Activated CD4-positive, alpha-beta T cell treated with anti-CD3 and anti-CD28 coated beads, Interleukin-2, amount 50 U/mL, for 16 hours (primary cell): ENCODE data around the gene KLHDC2.
"Not testable (repeated sequence)": the region's sequence is repeated elsewhere in the genome, so short reads cannot be mapped to it uniquely, and the experiment has no call there.

Experiments
- DNase-seq: peaks from one replicate; pipeline ENCODE4 v3.0.0-alpha.2; 2020

Gene KLHDC2

GRCh38 chr14:49781040-49781439, 13.1 kb downstream of the KLHDC2 start:
- not testable (repeated sequence) for DNase-seq

GRCh38 chr14:49783394-49784014, 15.6 kb downstream of the KLHDC2 start:
- no peak for DNase-seq

GRCh38 chr14:49786315-49786714, 18.4 kb downstream of the KLHDC2 start:
- DNase-seq = no peak

GRCh38 chr14:49792618-49793017, 24.7 kb downstream of the KLHDC2 start:
- DNase-seq = no peak

- DNase-seq = no peak
Observed at GRCh38 chr14:49796025-49796424, 28.1 kb downstream of the KLHDC2 start.

- DNase-seq = no peak
Observed at GRCh38 chr14:49808780-49809179, 40.8 kb downstream of the KLHDC2 start.

GRCh38 chr14:49816118-49816517, 48.2 kb downstream of the KLHDC2 start:
- DNase-seq = not testable (repeated sequence)

- DNase-seq = no peak
Observed at GRCh38 chr14:49816844-49817243, 48.9 kb downstream of the KLHDC2 start.

GRCh38 chr14:49820176-49820575, 52.2 kb downstream of the KLHDC2 start:
- DNase-seq = no peak

- DNase-seq = no peak
Observed at GRCh38 chr14:49828640-49829039, 60.7 kb downstream of the KLHDC2 start.
